Vagina (tissue), 2 donors: ENCODE data around the gene DGKG. TPM values are rescaled to one million over a fixed set of nuclear protein-coding genes. Genes with fewer than 3 reads are reported as not detected.

Source experiments
- DNase-seq, 2 donors: peaks; one replicate each; pipeline ENCODE4 v3.0.0-alpha.2; 2017; ENCODE audit errors: extremely low spot score in 2 of 2
- H3K27ac ChIP-seq: fragments of 200-600 bp; sonication (generic); one replicate; pipeline ENCODE4 v1.5.1; 2019
- H3K27me3 ChIP-seq: fragments of 200-600 bp; sonication (generic); one replicate; pipeline ENCODE4 v1.5.1; 2019
- H3K36me3 ChIP-seq, 2 donors: fragments of 200-600 bp; sonication (generic); one replicate each; pipeline ENCODE4 v1.5.1; 2017 to 2019
- H3K4me1 ChIP-seq: fragments of 200-600 bp; sonication (generic); one replicate; pipeline ENCODE4 v1.5.1; 2019
- H3K4me3 ChIP-seq, 2 donors: fragments of 200-600 bp; sonication (generic); 1 replicate in 1 of 2; 2 replicates in 1 of 2; pipeline ENCODE4 v1.5.1; 2016 to 2019
- H3K9me3 ChIP-seq: fragments of 200-600 bp; sonication (generic); one replicate; pipeline ENCODE4 v1.5.1; 2019
- CTCF ChIP-seq, 3 experiments: fragments of 450-650 bp in 2 of 3; fragments of 200-600 bp in 1 of 3; sonication (generic) in 1 of 3; IDR thresholded peaks; one replicate each; pipeline ENCODE4 v1.5.1; 2017 to 2019; ENCODE audit warnings: antibody characterized with exemption in 3 of 3, mild to moderate bottlenecking in 2 of 3, moderate library complexity in 2 of 3
- POLR2A ChIP-seq, 2 donors: fragments of 450-650 bp; IDR thresholded peaks; one replicate each; pipeline ENCODE4 v1.6.1; 2017; ENCODE audit warnings: antibody characterized with exemption in 2 of 2, mild to moderate bottlenecking in 2 of 2, moderate library complexity in 2 of 2
- POLR2AphosphoS5 ChIP-seq, 2 donors: sonication (generic); formaldehyde crosslinking; IDR thresholded peaks; one replicate each; pipeline ENCODE4 v1.9.0; 2017; ENCODE audit warnings: antibody characterized with exemption in 2 of 2, mild to moderate bottlenecking in 2 of 2, low read depth in 1 of 2; ENCODE audit not compliant: insufficient read depth in 1 of 2
- intact Hi-C: fragments of 100-400 bp; cut with DNase I; formaldehyde crosslinking; loops from one replicate; pipeline ENCODE4 v1.15.1; 2023
- total RNA-seq: library from RNA; depleted of rRNA; stranded (reverse); fragments of >200 nt; gene quantifications from one replicate; pipeline ENCODE4 v1.2.3, GENCODE V29; 2016

The DGKG gene
- total RNA-seq, 1 donor from 2014 or later = 2.5 TPM

DNA sequence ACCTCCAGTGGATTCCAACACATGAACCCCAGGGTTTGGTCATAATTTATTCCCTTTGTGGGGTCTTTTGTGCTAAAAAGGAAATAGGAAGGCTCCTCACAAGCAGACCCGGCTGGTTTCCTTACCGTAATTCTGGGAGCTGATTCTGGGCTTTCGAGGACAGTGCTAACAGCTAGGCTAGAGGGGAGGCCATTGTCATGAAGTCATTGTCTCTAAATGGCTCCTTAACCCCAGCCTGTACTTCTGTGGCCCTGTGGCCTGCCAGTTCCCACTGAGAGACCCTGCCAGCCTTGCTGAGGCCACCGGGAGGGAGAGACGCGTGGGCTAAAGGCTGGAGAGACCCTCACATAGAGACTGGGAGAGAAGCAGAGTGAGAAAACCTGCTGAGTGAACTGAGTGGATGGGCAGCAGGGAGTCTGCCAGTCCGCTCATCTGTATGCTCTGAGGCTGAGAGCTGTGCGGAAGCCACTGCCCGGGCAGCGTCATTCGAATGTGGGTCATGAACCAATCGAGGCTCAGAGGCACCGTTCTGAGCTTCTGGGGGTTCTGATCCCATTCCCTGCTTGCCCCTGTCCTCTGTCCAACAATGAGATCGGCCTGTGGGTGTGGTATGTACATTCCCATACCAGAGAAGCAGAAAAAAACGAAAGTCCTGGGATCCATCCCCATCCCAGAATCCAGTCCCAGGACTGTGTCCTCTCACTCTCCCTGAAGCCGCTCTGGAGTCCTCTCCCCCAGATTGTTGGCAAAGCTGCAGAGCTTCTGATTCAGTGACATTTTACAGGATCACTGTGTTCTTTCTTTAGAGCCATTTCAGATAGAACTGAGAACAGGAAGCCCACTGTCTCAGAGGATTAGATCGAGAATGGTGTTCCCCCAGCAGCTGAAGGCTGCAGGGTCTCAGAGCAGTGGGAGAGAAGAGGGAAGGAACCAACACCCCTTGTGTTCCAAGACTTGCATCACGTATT, 21.3 kb upstream of the DGKG start:
- Histone ChIP-seq H3K36me3 (no peaks in the 10 kb centered on the region), H3K27ac (peak overlapping the region; percentile 9), H3K9me3 (no peaks in the 10 kb centered on the region), H3K4me1 (no peaks in the 10 kb centered on the region), H3K4me3 (no peak overlapping the region), H3K27me3 (no peaks in the 10 kb centered on the region)
- intact Hi-C loops = no loop called here
- DNase-seq = no peak
- TF ChIP-seq POLR2AphosphoS5 (IDR thresholded peaks at IDR 0.05; ENCODE audit: insufficient read depth in 1 of 2, low read depth in 1 of 2) (no peak), CTCF (IDR thresholded peaks at IDR 0.05) (no peak), POLR2A (IDR thresholded peaks at IDR 0.05) (no peak)

DNA sequence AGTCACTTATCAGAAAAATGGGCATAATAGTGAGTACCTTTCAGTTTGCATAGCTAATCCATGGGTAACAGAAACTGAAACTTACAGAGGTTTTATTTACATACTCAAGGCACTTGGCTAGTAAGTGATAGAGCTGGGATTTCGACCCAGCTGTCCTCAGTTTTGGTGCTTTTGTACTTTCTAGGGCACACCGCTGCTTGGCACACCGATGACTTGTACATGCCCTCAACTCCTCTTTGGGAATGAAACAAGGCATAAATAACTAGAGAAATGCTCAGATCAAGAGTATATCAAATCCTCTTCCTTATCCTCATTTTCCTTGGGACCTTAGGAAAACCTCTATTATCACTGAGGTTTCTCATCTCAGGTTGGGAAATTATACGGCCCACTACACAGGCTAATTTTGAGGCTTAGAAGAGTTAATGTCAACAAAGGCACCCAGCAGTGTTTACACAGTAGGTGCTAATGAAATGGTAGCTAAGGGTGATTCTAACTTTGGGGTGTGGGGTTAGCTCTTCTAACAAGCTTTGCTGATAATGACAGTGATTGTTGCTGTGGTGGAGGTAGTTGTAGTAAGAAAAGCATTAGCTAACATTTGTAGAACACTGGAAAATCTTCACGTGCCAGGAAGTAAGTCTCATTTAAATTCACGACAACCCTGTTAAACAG, 20.3 kb upstream of the DGKG start:
- no peaks in the 10 kb centered on the region for H3K36me3 ChIP-seq
- H3K9me3 ChIP-seq = no peaks in the 10 kb centered on the region
- TF ChIP-seq POLR2AphosphoS5 (IDR thresholded peaks at IDR 0.05; ENCODE audit: insufficient read depth in 1 of 2, low read depth in 1 of 2) (no peak), POLR2A (IDR thresholded peaks at IDR 0.05) (no peak)
- intact Hi-C loops = no loop called here
- no peak overlapping the region for H3K27ac ChIP-seq
- no peaks in the 10 kb centered on the region for H3K27me3 ChIP-seq
- no peak for DNase-seq
- H3K4me1 ChIP-seq = no peaks in the 10 kb centered on the region
- H3K4me3 ChIP-seq = no peak overlapping the region

- Histone ChIP-seq H3K27ac (no peak overlapping the region), H3K4me1 (no peaks in the 10 kb centered on the region)
- no peak for TF ChIP-seq POLR2A (IDR thresholded peaks at IDR 0.05)
- no peak for TF ChIP-seq CTCF (IDR thresholded peaks at IDR 0.05)
These were observed 19.6 kb upstream of the DGKG start for GRCh38 chr3:186381424-186382216.

GRCh38 chr3:186380622-186381380, 18.8 kb upstream of the DGKG start:
- Histone ChIP-seq H3K4me3 (no peak overlapping the region), H3K4me1 (no peaks in the 10 kb centered on the region), H3K27me3 (no peaks in the 10 kb centered on the region), H3K36me3 (no peaks in the 10 kb centered on the region), H3K9me3 (no peaks in the 10 kb centered on the region), H3K27ac (no peak overlapping the region)
- intact Hi-C loops = no loop called here
- no peak for DNase-seq
- no peak for TF ChIP-seq POLR2A (IDR thresholded peaks at IDR 0.05)
- TF ChIP-seq CTCF (IDR thresholded peaks at IDR 0.05) = no peak

More at GRCh38 chr3:186381424-186382216, 19.6 kb upstream of the DGKG start:
- intact Hi-C loops = no loop called here
- H3K27me3 ChIP-seq = no peaks in the 10 kb centered on the region
- no peaks in the 10 kb centered on the region for H3K36me3 ChIP-seq
- DNase-seq = no peak
- H3K4me3 ChIP-seq = no peak overlapping the region
- no peaks in the 10 kb centered on the region for H3K9me3 ChIP-seq

- Histone ChIP-seq H3K27ac (no peak overlapping the region), H3K9me3 (no peaks in the 10 kb centered on the region), H3K36me3 (no peaks in the 10 kb centered on the region), H3K27me3 (no peaks in the 10 kb centered on the region), H3K4me3 (no peak overlapping the region), H3K4me1 (no peaks in the 10 kb centered on the region)
- TF ChIP-seq CTCF (IDR thresholded peaks at IDR 0.05) (no peak), POLR2A (IDR thresholded peaks at IDR 0.05) (no peak), POLR2AphosphoS5 (IDR thresholded peaks at IDR 0.05; ENCODE audit: insufficient read depth in 1 of 2, low read depth in 1 of 2) (no peak)
- no peak for DNase-seq
- intact Hi-C loops = no loop called here
These were observed 13.4 kb upstream of the DGKG start for GRCh38 chr3:186375443-186375842.
